ENCODE results near the gene RTL5. TPM values are rescaled to one million over a fixed set of nuclear protein-coding genes. Genes with fewer than 3 reads are reported as not detected.

RTL5 gene
- total RNA-seq, 1 donor from 2014 or later: 3.4 TPM

- DNase-seq: no peak
Measured at GRCh38 chrX:72129661-72130060, 2.1 kb downstream of the RTL5 start.

- DNase-seq: no peak
Measured at GRCh38 chrX:72128881-72129280, 2.8 kb downstream of the RTL5 start.

- no peak for DNase-seq
Measured at GRCh38 chrX:72128183-72128834, 3.4 kb downstream of the RTL5 start.

- DNase-seq: no peak
Measured at GRCh38 chrX:72127332-72127731, 4.4 kb downstream of the RTL5 start.

GRCh38 chrX:72126539-72127140 is 5.1 kb downstream of the RTL5 start:
- peak; percentile 70 for DNase-seq

GRCh38 chrX:72126048-72126415 is 5.7 kb downstream of the RTL5 start:
- DNase-seq: no peak

GRCh38 chrX:72125331-72126047 is 6.2 kb downstream of the RTL5 start:
- DNase-seq: no peak

- DNase-seq: no peak
Measured at GRCh38 chrX:72124540-72125201, 7.0 kb downstream of the RTL5 start.

- peak; percentile 17 for DNase-seq
Measured at GRCh38 chrX:72123471-72124185, 8.1 kb downstream of the RTL5 start.

GRCh38 chrX:72122621-72123337 is 8.9 kb downstream of the RTL5 start:
- no peak for DNase-seq

- DNase-seq: peak; percentile 7
Measured at GRCh38 chrX:72121383-72121782, 10.3 kb downstream of the RTL5 start.

- DNase-seq: no peak
Measured at GRCh38 chrX:72120837-72121236, 10.9 kb downstream of the RTL5 start.

GRCh38 chrX:72117636-72118210 is 14.0 kb downstream of the RTL5 start:
- DNase-seq: no peak

GRCh38 chrX:72115380-72115779 is 16.3 kb downstream of the RTL5 start:
- DNase-seq: no peak

GRCh38 chrX:72114807-72115206 is 16.9 kb downstream of the RTL5 start:
- no peak for DNase-seq

- no peak for DNase-seq
Measured at GRCh38 chrX:72114306-72114705, 17.4 kb downstream of the RTL5 start.

- no peak for DNase-seq
Measured at GRCh38 chrX:72113461-72113860, 18.3 kb downstream of the RTL5 start.

GRCh38 chrX:72110876-72111708 is 20.6 kb downstream of the RTL5 start:
- DNase-seq: no peak

GRCh38 chrX:72110051-72110875 is 21.5 kb downstream of the RTL5 start:
- no peak for DNase-seq

- no peak for DNase-seq
Measured at GRCh38 chrX:72108666-72109065, 23.0 kb downstream of the RTL5 start.
